CD4-positive, CD25-positive, alpha-beta regulatory T cell (primary cell): ENCODE measurements around the gene ARHGAP28. TPM values are rescaled to one million over a fixed set of nuclear protein-coding genes. Genes with fewer than 3 reads are reported as not detected.
A peak's percentile ranks its signal among the peaks of the same experiment; 100 is the strongest.

ENCODE experiments used
- ATAC-seq, 2 donors: fragments of 150-1000 bp; cut with Tn5 transposase; one replicate each; pipeline ENCODE4 v1.10.0; 2021; ENCODE audit warnings: low read depth in 2 of 2, moderate number of reproducible peaks in 2 of 2, moderate library complexity in 1 of 2
- DNase-seq, 3 donors: peaks; one replicate each; pipeline versions ENCODE4 v3.0.0 to v3.0.0-alpha.2; 2012 to 2022; ENCODE audit warnings: mixed read lengths in 1 of 3
- H3K27ac ChIP-seq: one replicate; pipeline ENCODE4 v1.7.0; 2013; ENCODE audit warnings: mild to moderate bottlenecking, low read length; ENCODE audit not compliant: insufficient read depth, poor library complexity, severe bottlenecking
- H3K27me3 ChIP-seq: one replicate; pipeline ENCODE4 v1.7.0; 2013; ENCODE audit warnings: low read length; ENCODE audit not compliant: control insufficient read depth, insufficient read depth
- H3K36me3 ChIP-seq: one replicate; pipeline ENCODE4 v1.7.0; 2013; ENCODE audit warnings: mild to moderate bottlenecking, low read length, moderate library complexity; ENCODE audit not compliant: control insufficient read depth, insufficient read depth
- H3K4me1 ChIP-seq: 2 replicates; pipeline ENCODE4 v1.7.0; 2013; ENCODE audit warnings: mild to moderate bottlenecking, low read length; ENCODE audit not compliant: insufficient read depth, control insufficient read depth, poor library complexity, severe bottlenecking
- H3K4me3 ChIP-seq: one replicate; pipeline ENCODE4 v1.7.0; 2013; ENCODE audit warnings: low read depth, mild to moderate bottlenecking, low read length, moderate library complexity
- H3K9me3 ChIP-seq, 2 experiments: 1 replicate in 1 of 2; 2 replicates in 1 of 2; pipeline ENCODE4 v1.7.0; 2013; ENCODE audit warnings: low read length in 2 of 2, mild to moderate bottlenecking in 1 of 2, moderate library complexity in 1 of 2; ENCODE audit not compliant: control insufficient read depth in 2 of 2
- H3K27ac Mint-ChIP-seq, 3 donors: one replicate each; pipeline ENCODE4 v1.8.0; 2020 to 2022; ENCODE audit warnings: mild to moderate bottlenecking in 3 of 3, mixed read lengths in 3 of 3, moderate library complexity in 2 of 3
- H3K27me3 Mint-ChIP-seq: one replicate; pipeline ENCODE4 v1.8.0; 2022; ENCODE audit warnings: mild to moderate bottlenecking, mixed read lengths
- H3K36me3 Mint-ChIP-seq: one replicate; pipeline ENCODE4 v1.8.0; 2020; ENCODE audit warnings: mixed read lengths
- H3K4me1 Mint-ChIP-seq, 4 donors: one replicate each; pipeline ENCODE4 v1.8.0; 2020 to 2022; ENCODE audit warnings: mixed read lengths in 4 of 4, mild to moderate bottlenecking in 1 of 4
- H3K4me3 Mint-ChIP-seq, 4 donors: one replicate each; pipeline ENCODE4 v1.8.0; 2020 to 2022; ENCODE audit warnings: mild to moderate bottlenecking in 4 of 4, mixed read lengths in 4 of 4, moderate library complexity in 3 of 4
- H3K9me3 Mint-ChIP-seq, 7 donors: one replicate each; pipeline ENCODE4 v1.8.0; 2020 to 2022; ENCODE audit warnings: mixed read lengths in 7 of 7, mild to moderate bottlenecking in 3 of 7, moderate library complexity in 2 of 7
- polyA plus RNA-seq, 4 donors: library from polyadenylated mRNA; unstranded; fragments of 300-500 nt; fragmentation: Illumina TruSeq; gene quantifications; one replicate each; pipeline ENCODE4 v1.2.3, GENCODE V29; 2021
- total RNA-seq: library from RNA; stranded (reverse); gene quantifications from one replicate; pipeline ENCODE4 v1.2.3, GENCODE V29; 2022

Gene ARHGAP28
- total and polyA plus RNA-seq, 5 donors from 2014 or later: not detected

DNA sequence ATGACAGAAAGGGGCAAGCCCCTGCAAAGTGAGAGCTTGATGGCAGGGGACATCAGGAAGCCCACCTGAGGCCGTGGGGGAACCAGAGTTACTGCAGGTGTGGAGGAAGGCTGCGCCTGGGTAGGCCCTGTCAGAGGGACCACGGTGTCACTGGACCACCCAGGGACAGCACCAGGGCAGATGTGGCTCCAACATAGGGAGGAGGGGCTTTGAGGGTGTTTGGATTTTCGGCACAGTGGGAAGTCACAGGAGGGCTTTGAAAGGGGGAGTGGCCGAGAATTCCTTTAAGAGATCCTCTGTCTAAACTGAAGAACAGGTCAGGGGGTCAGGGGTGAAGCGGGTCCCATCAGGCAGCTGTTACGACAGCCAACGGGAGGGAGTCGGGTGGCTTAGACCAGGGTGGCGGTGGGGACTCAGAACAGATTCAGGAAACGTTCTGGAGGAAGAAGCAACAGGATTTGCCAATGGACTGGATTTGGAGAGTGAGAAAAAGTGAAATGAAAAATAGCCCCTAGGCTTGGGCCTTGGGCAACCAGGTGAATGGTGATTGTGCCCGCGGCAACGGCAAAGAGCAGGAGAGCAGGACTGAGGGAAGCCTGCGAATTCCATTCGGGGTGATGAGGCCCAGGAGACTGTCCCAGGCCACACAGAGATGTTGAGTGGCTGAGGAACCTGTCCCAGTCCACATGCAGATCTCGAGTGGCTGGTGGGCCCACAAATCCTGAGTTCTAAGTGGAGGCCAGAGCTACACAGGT lies 222.0 kb downstream of the ARHGAP28 start:
- Histone ChIP-seq H3K36me3 (no peaks in the 10 kb centered on the region), H3K4me1 (no peaks in the 10 kb centered on the region), H3K27me3 (no peaks in the 10 kb centered on the region), H3K27ac (no peak overlapping the region), H3K4me3 (no peak overlapping the region), H3K9me3 (no peaks in the 10 kb centered on the region)
- DNase-seq (no peak), ATAC-seq (no peak)
- Mint-ChIP-seq H3K4me1 (no peaks in the 10 kb centered on the region), H3K9me3 (peaks cover 0 to 26% (median 5%) of the 10 kb centered on the region in 7 donors), H3K27ac (peak overlapping the region in 1 of 3 donors; percentile 82), H3K4me3 (no peak overlapping the region), H3K36me3 (no peaks in the 10 kb centered on the region), H3K27me3 (no peaks in the 10 kb centered on the region)

DNA sequence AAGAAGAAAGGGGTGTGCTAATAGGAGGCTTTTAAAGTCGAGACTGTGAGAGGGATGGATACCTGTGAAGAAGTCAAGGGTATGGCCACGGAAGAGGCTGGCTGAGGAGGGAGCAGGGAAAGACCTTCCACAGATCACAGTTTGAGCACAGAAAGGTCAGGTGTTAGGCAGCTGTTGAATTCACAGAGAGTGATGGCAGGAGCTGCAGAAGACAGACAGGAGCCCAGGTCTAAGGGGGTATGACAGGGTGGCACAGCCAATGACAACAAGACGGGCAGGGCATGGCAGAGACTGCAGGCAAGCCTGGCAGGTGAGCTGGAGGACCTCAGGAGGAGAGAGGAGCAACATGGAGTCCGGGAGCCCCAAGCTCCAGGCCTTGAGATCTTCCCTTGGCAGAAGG lies 225.0 kb downstream of the ARHGAP28 start:
- Mint-ChIP-seq H3K4me1 (no peaks in the 10 kb centered on the region), H3K27ac (no peak overlapping the region), H3K27me3 (no peaks in the 10 kb centered on the region), H3K9me3 (peaks cover 0 to 22% (median 5%) of the 10 kb centered on the region in 7 donors), H3K4me3 (no peak overlapping the region), H3K36me3 (no peaks in the 10 kb centered on the region)
- Histone ChIP-seq H3K36me3 (no peaks in the 10 kb centered on the region), H3K9me3 (no peaks in the 10 kb centered on the region), H3K27ac (no peak overlapping the region), H3K4me3 (no peak overlapping the region), H3K4me1 (no peaks in the 10 kb centered on the region), H3K27me3 (no peaks in the 10 kb centered on the region)
- no peak for DNase-seq
- ATAC-seq: no peak

DNA sequence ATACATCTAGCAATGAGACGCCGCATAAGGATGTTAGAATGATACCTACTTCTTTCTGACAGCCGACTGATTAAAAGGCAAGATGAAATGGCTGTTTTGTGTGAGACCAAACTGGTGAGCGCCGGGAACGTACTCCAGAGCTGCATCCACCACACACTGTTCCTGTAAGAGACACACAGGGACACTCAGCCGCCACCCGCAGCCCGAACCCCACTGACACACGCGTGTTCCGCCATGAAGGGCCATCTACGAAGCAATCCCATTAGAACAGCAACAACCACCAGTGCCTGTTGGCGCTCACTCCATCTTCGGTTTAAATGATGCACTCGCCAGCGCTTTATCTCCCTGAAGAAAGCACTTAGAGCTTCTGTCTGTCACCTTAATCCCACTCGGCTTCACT lies 225.8 kb downstream of the ARHGAP28 start:
- Mint-ChIP-seq H3K27me3 (no peaks in the 10 kb centered on the region), H3K4me3 (no peak overlapping the region), H3K27ac (no peak overlapping the region), H3K36me3 (no peaks in the 10 kb centered on the region), H3K9me3 (peaks cover 0 to 24% (median 6%) of the 10 kb centered on the region in 7 donors), H3K4me1 (no peaks in the 10 kb centered on the region)
- ATAC-seq (no peak), DNase-seq (no peak)
- Histone ChIP-seq H3K4me3 (no peak overlapping the region), H3K27me3 (no peaks in the 10 kb centered on the region), H3K9me3 (peaks cover 0 to 3% of the 10 kb centered on the region in 2 experiments), H3K36me3 (no peaks in the 10 kb centered on the region), H3K4me1 (no peaks in the 10 kb centered on the region), H3K27ac (no peak overlapping the region)

DNA sequence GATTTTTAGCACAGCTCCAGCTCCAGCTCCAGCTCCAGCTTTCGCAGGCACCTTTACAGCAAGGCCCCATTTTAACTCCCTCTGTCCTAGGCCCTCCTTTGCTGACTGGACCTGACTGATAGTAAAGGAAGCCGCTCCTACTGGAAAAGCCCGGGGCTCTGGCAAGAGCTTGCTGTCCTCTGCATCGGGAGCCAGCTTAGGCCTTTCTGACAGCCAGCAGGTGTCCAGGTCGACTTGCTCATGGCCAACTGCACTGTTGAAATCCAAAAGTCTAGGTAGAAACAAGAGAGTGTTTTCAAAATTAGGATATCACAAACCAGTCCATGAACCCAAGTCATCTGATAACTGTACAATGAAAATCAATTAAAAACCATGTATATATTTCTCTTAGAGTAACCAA lies 227.0 kb downstream of the ARHGAP28 start:
- Histone ChIP-seq H3K27me3 (no peaks in the 10 kb centered on the region), H3K36me3 (no peaks in the 10 kb centered on the region), H3K9me3 (peaks cover 0 to 5% of the 10 kb centered on the region in 2 experiments), H3K4me3 (no peak overlapping the region), H3K4me1 (no peaks in the 10 kb centered on the region), H3K27ac (no peak overlapping the region)
- Mint-ChIP-seq H3K4me1 (no peaks in the 10 kb centered on the region), H3K9me3 (peaks cover 0 to 19% (median 6%) of the 10 kb centered on the region in 7 donors), H3K4me3 (no peak overlapping the region), H3K27ac (no peak overlapping the region), H3K36me3 (no peaks in the 10 kb centered on the region), H3K27me3 (no peaks in the 10 kb centered on the region)
- DNase-seq: no peak
- no peak for ATAC-seq

- Mint-ChIP-seq H3K27ac (no peak overlapping the region), H3K36me3 (no peaks in the 10 kb centered on the region), H3K27me3 (no peaks in the 10 kb centered on the region), H3K9me3 (peaks cover 0 to 15% (median 6%) of the 10 kb centered on the region in 7 donors), H3K4me3 (no peak overlapping the region), H3K4me1 (no peaks in the 10 kb centered on the region)
- no peaks in the 10 kb centered on the region for H3K27me3 ChIP-seq
- no peaks in the 10 kb centered on the region for H3K4me1 ChIP-seq
- H3K9me3 ChIP-seq: peaks cover 0 to 5% of the 10 kb centered on the region in 2 experiments
- H3K36me3 ChIP-seq: no peaks in the 10 kb centered on the region
- ATAC-seq (no peak), DNase-seq (no peak)
- H3K27ac ChIP-seq: no peak overlapping the region
- no peak overlapping the region for H3K4me3 ChIP-seq
Observed at GRCh38 chr18:6956999-6957398, 227.5 kb downstream of the ARHGAP28 start.

DNA sequence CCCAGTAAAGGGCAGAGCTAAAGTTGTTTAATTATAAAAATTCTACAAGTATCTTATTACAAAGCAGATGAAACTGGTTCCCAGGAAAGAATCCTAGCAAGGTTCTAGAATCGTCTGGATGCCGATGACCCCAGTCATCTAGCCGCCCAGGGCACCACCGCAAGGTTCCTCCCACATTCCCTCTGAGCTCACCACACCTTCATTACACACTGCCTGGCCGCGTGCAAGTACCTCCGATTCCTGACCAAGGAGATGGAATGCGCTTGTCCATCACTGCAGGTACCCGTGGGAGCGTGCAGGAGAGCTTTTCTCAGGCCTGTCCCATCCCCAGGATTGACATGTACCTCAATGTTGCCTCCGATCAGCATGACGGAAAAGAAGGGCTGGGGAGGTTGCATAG lies 229.6 kb downstream of the ARHGAP28 start:
- no peaks in the 10 kb centered on the region for H3K36me3 Mint-ChIP-seq
- Histone ChIP-seq H3K36me3 (no peaks in the 10 kb centered on the region), H3K4me3 (no peak overlapping the region), H3K27ac (no peak overlapping the region), H3K4me1 (no peaks in the 10 kb centered on the region), H3K9me3 (peaks cover 0 to 5% of the 10 kb centered on the region in 2 experiments), H3K27me3 (no peaks in the 10 kb centered on the region)
- peaks cover 0 to 10% (median 4%) of the 10 kb centered on the region in 7 donors for H3K9me3 Mint-ChIP-seq
- H3K4me1 Mint-ChIP-seq: no peaks in the 10 kb centered on the region
- no peaks in the 10 kb centered on the region for H3K27me3 Mint-ChIP-seq
- DNase-seq (no peak), ATAC-seq (no peak)
- H3K4me3 Mint-ChIP-seq: no peak overlapping the region
- no peak overlapping the region for H3K27ac Mint-ChIP-seq

GRCh38 chr18:6960124-6960523 lies 230.6 kb downstream of the ARHGAP28 start:
- DNase-seq (no peak), ATAC-seq (no peak)
- peaks cover 0 to 6% (median 4%) of the 10 kb centered on the region in 7 donors for H3K9me3 Mint-ChIP-seq
- Histone ChIP-seq H3K4me3 (no peak overlapping the region), H3K27me3 (no peaks in the 10 kb centered on the region), H3K36me3 (no peaks in the 10 kb centered on the region), H3K9me3 (peaks cover 0 to 5% of the 10 kb centered on the region in 2 experiments), H3K27ac (no peak overlapping the region), H3K4me1 (no peaks in the 10 kb centered on the region)
- no peak overlapping the region for H3K27ac Mint-ChIP-seq
- H3K36me3 Mint-ChIP-seq: no peaks in the 10 kb centered on the region
- no peaks in the 10 kb centered on the region for H3K27me3 Mint-ChIP-seq
- no peak overlapping the region for H3K4me3 Mint-ChIP-seq
- no peaks in the 10 kb centered on the region for H3K4me1 Mint-ChIP-seq

DNA sequence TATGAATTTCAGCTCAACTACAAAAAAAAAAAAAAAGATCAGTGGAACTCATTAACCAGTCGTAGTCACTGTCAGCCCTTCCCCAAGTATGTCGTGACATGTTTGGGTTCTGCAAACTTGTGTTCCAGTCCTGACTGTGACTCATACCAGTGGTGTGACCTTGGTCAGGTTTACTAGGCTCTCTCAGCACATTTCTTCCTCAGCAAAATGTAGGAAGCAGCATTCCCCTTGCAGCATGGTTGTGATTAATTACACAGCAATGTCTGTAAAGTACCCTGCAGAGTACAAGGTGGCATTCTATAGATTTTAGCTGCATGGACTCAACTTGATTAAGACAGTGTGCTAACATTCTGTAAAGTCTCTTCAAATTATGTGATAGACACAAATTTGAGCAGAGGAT lies 231.1 kb downstream of the ARHGAP28 start:
- Mint-ChIP-seq H3K4me1 (no peaks in the 10 kb centered on the region), H3K27ac (no peak overlapping the region), H3K27me3 (no peaks in the 10 kb centered on the region), H3K4me3 (no peak overlapping the region), H3K9me3 (peaks cover 0 to 7% (median 3%) of the 10 kb centered on the region in 7 donors), H3K36me3 (no peaks in the 10 kb centered on the region)
- no peaks in the 10 kb centered on the region for H3K27me3 ChIP-seq
- peaks cover 0 to 5% of the 10 kb centered on the region in 2 experiments for H3K9me3 ChIP-seq
- DNase-seq: no peak
- no peak overlapping the region for H3K27ac ChIP-seq
- H3K4me1 ChIP-seq: no peaks in the 10 kb centered on the region
- H3K36me3 ChIP-seq: no peaks in the 10 kb centered on the region
- H3K4me3 ChIP-seq: no peak overlapping the region
- no peak for ATAC-seq
